ENCODE data around the gene ZBTB45. TPM values are rescaled to one million over a fixed set of nuclear protein-coding genes. Genes with fewer than 3 reads are reported as not detected.
A peak's percentile ranks its signal among the peaks of the same experiment; 100 is the strongest.
"Not testable (repeated sequence)": the region's sequence is repeated elsewhere in the genome, so short reads cannot be mapped to it uniquely, and the experiment has no call there.

The ZBTB45 gene
- total RNA-seq, 4 donors from 2014 or later, result 6.9 to 17.7 (median 8.5) TPM

DNA sequence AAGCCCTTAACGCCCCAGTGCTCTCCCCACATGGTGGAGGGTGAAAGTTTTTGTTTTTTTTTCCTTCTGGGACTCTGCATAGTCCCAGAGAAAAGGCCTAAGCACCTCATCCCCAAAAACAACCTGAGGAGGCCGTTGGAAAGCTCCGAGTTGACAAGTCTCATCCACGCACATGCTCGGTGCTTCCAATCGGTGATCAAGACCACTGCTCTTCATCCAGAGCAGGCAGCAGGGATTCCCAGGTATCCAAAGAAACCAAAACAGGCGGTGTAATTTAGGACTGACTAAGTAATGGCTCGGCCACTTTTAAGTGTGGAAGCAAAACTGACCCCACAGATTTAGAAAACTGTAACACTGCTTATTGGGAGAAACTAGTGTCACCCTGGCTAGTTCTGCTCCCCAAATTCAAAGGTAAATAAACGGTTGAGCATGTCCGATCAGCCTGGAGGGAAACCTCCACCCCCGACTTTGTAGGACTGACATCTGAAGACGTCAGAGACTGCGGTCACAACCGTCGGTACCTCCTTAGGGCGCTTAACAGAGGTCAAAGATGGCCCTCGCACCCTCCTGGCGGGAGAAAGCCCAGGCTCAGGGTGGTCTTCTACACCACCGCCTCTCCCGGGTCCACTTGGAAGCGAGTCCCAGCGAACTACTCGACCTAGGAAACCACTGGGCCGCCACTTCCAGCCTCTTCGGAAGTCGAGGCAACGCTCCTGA, 44.5 kb downstream of the ZBTB45 start:
- no peaks in the 10 kb centered on the region for H3K9me3 ChIP-seq
- DNase-seq, result no peak
- peak overlapping the region; percentile 81 to 92 (median 85) for H3K27ac ChIP-seq
- H3K4me1 ChIP-seq, result peaks cover 16 to 21% of the 10 kb centered on the region in 2 donors
- peak overlapping the region; percentile 13 to 52 (median 37) for H3K4me3 ChIP-seq (replicated peaks in 1 of 3)
- no peaks in the 10 kb centered on the region for H3K27me3 ChIP-seq
- intact Hi-C loops (cut with DNase I), result no loop called here
- WGBS, 2 donors, result 28 to 39% methylated on average over 15 to 18 of the region's 27 CpGs
- H3K36me3 ChIP-seq, result peaks cover 13 to 19% of the 10 kb centered on the region in 2 donors
- TF ChIP-seq, protein P1, sequence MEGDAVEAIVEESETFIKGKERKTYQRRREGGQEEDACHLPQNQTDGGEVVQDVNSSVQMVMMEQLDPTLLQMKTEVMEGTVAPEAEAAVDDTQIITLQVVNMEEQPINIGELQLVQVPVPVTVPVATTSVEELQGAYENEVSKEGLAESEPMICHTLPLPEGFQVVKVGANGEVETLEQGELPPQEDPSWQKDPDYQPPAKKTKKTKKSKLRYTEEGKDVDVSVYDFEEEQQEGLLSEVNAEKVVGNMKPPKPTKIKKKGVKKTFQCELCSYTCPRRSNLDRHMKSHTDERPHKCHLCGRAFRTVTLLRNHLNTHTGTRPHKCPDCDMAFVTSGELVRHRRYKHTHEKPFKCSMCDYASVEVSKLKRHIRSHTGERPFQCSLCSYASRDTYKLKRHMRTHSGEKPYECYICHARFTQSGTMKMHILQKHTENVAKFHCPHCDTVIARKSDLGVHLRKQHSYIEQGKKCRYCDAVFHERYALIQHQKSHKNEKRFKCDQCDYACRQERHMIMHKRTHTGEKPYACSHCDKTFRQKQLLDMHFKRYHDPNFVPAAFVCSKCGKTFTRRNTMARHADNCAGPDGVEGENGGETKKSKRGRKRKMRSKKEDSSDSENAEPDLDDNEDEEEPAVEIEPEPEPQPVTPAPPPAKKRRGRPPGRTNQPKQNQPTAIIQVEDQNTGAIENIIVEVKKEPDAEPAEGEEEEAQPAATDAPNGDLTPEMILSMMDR (IDR thresholded peaks at IDR 0.05), result no peak
- TF ChIP-seq POLR2A (IDR thresholded peaks at IDR 0.05), result no peak

DNA sequence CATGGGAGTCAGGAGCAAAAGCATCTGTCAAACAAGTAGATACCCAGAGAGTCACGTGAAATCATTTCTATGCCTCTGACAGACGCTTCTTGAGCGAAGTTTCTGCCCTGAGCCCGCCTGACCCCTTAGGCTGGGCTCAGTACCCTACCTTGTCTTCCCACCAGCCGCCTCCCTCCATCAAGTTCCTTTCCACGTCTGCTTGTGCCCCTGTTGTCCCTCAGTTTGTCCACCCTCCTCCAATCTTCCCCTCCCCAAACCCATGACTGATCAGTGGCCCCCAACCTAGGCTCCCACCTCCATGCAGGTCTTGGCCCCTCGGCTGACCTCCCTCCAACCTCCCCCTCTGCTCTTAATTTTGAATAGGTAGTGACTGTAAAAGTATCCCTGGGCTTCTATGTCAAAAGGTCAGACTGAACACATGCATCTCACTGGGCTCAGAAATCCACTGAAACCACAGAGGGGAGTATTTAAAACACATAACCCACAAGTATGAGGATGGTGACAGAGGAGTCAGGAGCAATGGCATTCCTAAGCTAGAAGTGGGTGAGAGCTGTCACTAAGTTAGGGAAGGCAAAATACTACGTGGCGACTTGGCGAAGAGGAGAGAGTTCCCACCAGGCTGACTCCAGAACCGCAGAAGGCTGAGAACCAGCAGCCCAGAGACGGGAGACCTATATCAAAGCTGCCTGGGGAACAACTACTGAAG, 45.2 kb downstream of the ZBTB45 start:
- TF ChIP-seq, protein P1 (IDR thresholded peaks at IDR 0.05), result no peak
- TF ChIP-seq POLR2A (IDR thresholded peaks at IDR 0.05), result no peak
- peaks cover 16 to 21% of the 10 kb centered on the region in 2 donors for H3K4me1 ChIP-seq
- 83 to 87% methylated on average over 12 of the region's 12 CpGs for WGBS, 2 donors
- H3K36me3 ChIP-seq, result peaks cover 18 to 26% of the 10 kb centered on the region in 2 donors
- H3K27ac ChIP-seq, result no peak overlapping the region
- H3K9me3 ChIP-seq, result no peaks in the 10 kb centered on the region
- no peak for DNase-seq
- intact Hi-C loops (cut with DNase I), result no loop called here
- H3K27me3 ChIP-seq, result no peaks in the 10 kb centered on the region
- H3K4me3 ChIP-seq (replicated peaks in 1 of 3), result no peak overlapping the region

DNA sequence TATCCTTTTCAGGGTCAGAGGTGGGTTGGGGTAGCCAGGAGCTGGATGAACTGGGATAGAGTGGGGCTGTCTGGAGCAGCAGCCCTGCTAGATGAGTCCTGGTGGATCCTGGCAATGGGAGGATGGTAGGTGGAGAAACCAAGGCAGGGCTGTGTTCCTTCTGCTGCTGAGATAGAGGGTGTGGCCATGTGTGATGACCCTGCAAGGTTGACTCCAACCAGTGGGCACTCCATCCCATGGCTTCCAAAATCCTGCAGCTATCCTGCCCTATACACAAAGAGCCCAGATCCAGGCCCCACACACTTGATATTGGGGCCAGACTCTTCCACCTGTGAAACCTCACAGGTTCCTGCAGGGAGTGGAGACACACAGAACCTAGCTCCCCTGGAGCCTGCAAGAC, 45.8 kb downstream of the ZBTB45 start:
- H3K9me3 ChIP-seq, result no peaks in the 10 kb centered on the region
- TF ChIP-seq, protein P1 (IDR thresholded peaks at IDR 0.05), result no peak
- TF ChIP-seq POLR2A (IDR thresholded peaks at IDR 0.05), result no peak
- H3K4me3 ChIP-seq (replicated peaks in 1 of 3), result no peak overlapping the region
- peaks cover 18 to 28% of the 10 kb centered on the region in 2 donors for H3K36me3 ChIP-seq
- peaks cover 16 to 21% of the 10 kb centered on the region in 2 donors for H3K4me1 ChIP-seq
- no peak for DNase-seq
- intact Hi-C loops (cut with DNase I), result no loop called here
- no peak overlapping the region for H3K27ac ChIP-seq
- H3K27me3 ChIP-seq, result no peaks in the 10 kb centered on the region

DNA sequence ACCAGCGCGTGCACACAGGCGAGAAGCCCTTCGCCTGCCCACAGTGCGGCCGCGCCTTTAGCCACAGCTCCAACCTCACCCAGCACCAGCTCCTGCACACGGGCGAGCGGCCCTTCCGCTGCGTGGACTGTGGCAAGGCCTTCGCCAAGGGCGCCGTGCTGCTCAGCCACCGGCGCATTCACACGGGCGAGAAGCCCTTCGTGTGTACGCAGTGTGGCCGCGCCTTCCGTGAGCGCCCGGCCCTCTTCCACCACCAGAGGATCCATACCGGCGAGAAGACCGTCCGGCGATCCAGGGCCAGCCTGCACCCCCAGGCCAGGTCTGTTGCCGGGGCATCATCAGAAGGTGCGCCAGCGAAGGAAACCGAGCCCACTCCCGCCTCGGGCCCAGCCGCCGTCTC, 47.9 kb downstream of the ZBTB45 start:
- peaks cover 18 to 28% of the 10 kb centered on the region in 2 donors for H3K36me3 ChIP-seq
- DNase-seq, result no peak
- 96% methylated on average over 37 to 39 of the region's 39 CpGs for WGBS, 2 donors

DNA sequence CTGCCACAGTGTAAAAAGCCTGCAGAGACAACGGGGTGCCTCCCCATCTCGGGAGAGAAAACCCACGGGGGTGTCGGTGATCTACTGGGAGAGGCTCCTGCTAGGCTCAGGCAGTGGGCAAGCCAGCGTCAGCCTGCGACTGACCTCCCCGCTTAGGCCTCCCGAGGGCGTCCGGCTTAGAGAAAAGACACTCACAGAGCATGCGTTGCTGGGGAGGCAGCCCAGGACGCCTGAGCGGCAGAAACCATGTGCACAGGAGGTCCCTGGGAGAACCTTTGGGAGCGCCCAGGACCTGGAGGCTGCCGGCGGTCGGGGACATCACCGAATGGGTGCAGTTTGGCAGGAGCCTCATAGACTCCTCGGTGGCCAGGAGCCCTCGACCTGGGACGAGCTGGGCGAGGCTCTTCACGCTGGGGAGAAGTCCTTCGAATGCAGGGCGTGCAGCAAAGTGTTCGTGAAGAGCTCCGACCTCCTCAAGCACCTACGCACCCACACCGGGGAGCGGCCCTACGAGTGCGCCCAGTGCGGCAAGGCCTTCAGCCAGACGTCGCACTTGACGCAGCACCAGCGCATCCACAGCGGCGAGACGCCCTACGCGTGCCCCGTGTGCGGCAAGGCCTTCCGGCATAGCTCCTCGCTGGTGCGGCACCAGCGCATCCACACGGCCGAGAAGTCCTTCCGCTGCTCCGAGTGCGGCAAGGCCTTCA, 48.6 kb downstream of the ZBTB45 start:
- H3K27me3 ChIP-seq, result not testable (repeated sequence)

More for the DNA sequence above, 47.9 kb downstream of the ZBTB45 start:
- no peaks in the 10 kb centered on the region for H3K27me3 ChIP-seq
- peaks cover 16 to 22% of the 10 kb centered on the region in 2 donors for H3K4me1 ChIP-seq
- H3K27ac ChIP-seq, result no peak overlapping the region
- H3K4me3 ChIP-seq (replicated peaks in 1 of 3), result no peak overlapping the region
- no peaks in the 10 kb centered on the region for H3K9me3 ChIP-seq
- no peak for TF ChIP-seq POLR2A (IDR thresholded peaks at IDR 0.05)
- TF ChIP-seq, protein P1 (IDR thresholded peaks at IDR 0.05), result no peak
- intact Hi-C loops (cut with DNase I), result no loop called here

More for the DNA sequence above, 48.6 kb downstream of the ZBTB45 start:
- H3K4me3 ChIP-seq (replicated peaks in 1 of 3); intact Hi-C loops (cut with DNase I); H3K27ac ChIP-seq; H3K9me3 ChIP-seq; DNase-seq: not testable (repeated sequence)
- H3K36me3 ChIP-seq, result peaks cover 18 to 28% of the 10 kb centered on the region in 2 donors
- peaks cover 17 to 18% of the 10 kb centered on the region in 2 donors for H3K4me1 ChIP-seq
- WGBS, 2 donors, result 94 to 96% methylated on average over 16 to 27 of the region's 53 CpGs

All from thyroid gland (tissue), 4 donors.